GM13977 (cell line): ENCODE data around the gene ELOA.

Experiments
- DNase-seq: peaks from one replicate; pipeline ENCODE4 v3.0.0; 2012; ENCODE audit warnings: low spot score
- CTCF ChIP-seq: IDR thresholded peaks from 2 replicates; pipeline ENCODE4 v1.5.1; 2012; ENCODE audit warnings: mild to moderate bottlenecking, control low read depth; ENCODE audit not compliant: insufficient read depth; ENCODE audit errors: extremely low read depth, missing control alignments
- in situ Hi-C: fragments of 300-500 bp; cut with MboI; formaldehyde crosslinking; loops from one replicate; pipeline ENCODE4 v1.12.0; 2022; ENCODE audit warnings: low sequenced_read_pairs, low pct_unique_long_range_greater_than_20kb, mixed read lengths, inconsistent platforms; ENCODE audit not compliant: unreplicated experiment

Gene ELOA

GRCh38 chr1:23699280-23700179 is 43.7 kb upstream of the ELOA start:
- DNase-seq = no peak
- in situ Hi-C loops = loop anchor here (10.0 kb wide), 1 partner anchor 45 kb away; the partner anchor contains the start of gene ELOA
- no peak for TF ChIP-seq CTCF

GRCh38 chr1:23701310-23701709 is 42.0 kb upstream of the ELOA start:
- in situ Hi-C loops = no loop called here
- TF ChIP-seq CTCF = no peak
- no peak for DNase-seq

GRCh38 chr1:23701996-23702395 is 41.3 kb upstream of the ELOA start:
- no peak for DNase-seq
- in situ Hi-C loops = no loop called here
- TF ChIP-seq CTCF = no peak

- no peak for TF ChIP-seq CTCF
- DNase-seq = no peak
- in situ Hi-C loops = no loop called here
These were observed 38.3 kb upstream of the ELOA start for GRCh38 chr1:23704834-23705495.

GRCh38 chr1:23709229-23709628 is 34.0 kb upstream of the ELOA start:
- TF ChIP-seq CTCF = no peak
- in situ Hi-C loops = no loop called here
- DNase-seq = no peak

- in situ Hi-C loops = no loop called here
- TF ChIP-seq CTCF = peak; percentile 40
- DNase-seq = no peak
These were observed 24.8 kb upstream of the ELOA start for GRCh38 chr1:23718482-23718881.
